Activated naive CD8-positive, alpha-beta T cell treated with anti-CD3 and anti-CD28 coated beads, Interleukin-2, amount 50 U/mL, for 24 hours (primary cell): ENCODE results near the gene DBX1.
"Not testable (repeated sequence)": the region's sequence is repeated elsewhere in the genome, so short reads cannot be mapped to it uniquely, and the experiment has no call there.

Source experiments
- ATAC-seq: fragments of 150-1000 bp; cut with Tn5 transposase; one replicate; pipeline ENCODE4 v1.10.0; 2021
- DNase-seq: peaks from one replicate; pipeline ENCODE4 v3.0.0; 2021
- H3K27ac Mint-ChIP-seq: one replicate; pipeline ENCODE4 v1.8.0; 2021; ENCODE audit warnings: mild to moderate bottlenecking, mixed read lengths
- H3K27me3 Mint-ChIP-seq: one replicate; pipeline ENCODE4 v1.8.0; 2021; ENCODE audit warnings: mixed read lengths
- H3K36me3 Mint-ChIP-seq: one replicate; pipeline ENCODE4 v1.8.0; 2021; ENCODE audit warnings: low read depth, mixed read lengths
- H3K4me1 Mint-ChIP-seq: one replicate; pipeline ENCODE4 v1.8.0; 2021; ENCODE audit warnings: mixed read lengths
- H3K4me3 Mint-ChIP-seq: one replicate; pipeline ENCODE4 v1.8.0; 2021; ENCODE audit warnings: mild to moderate bottlenecking, moderate library complexity, mixed read lengths
- H3K9me3 Mint-ChIP-seq: one replicate; pipeline ENCODE4 v1.8.0; 2021; ENCODE audit warnings: mixed read lengths

The DBX1 gene

GRCh38 chr11:20155683-20156279 is 4.5 kb downstream of the DBX1 start:
- Mint-ChIP-seq H3K9me3 (peaks cover 3% of the 10 kb centered on the region), H3K4me1 (peaks cover 21% of the 10 kb centered on the region), H3K4me3 (peak overlapping the region; percentile 60), H3K27ac (no peak overlapping the region), H3K36me3 (peaks cover 2% of the 10 kb centered on the region), H3K27me3 (peaks cover 58% of the 10 kb centered on the region)
- no peak for ATAC-seq
- no peak for DNase-seq

GRCh38 chr11:20154381-20154780 is 5.9 kb downstream of the DBX1 start:
- Mint-ChIP-seq H3K36me3 (peaks cover 2% of the 10 kb centered on the region), H3K9me3 (no peaks in the 10 kb centered on the region), H3K4me3 (no peak overlapping the region), H3K27me3 (peaks cover 48% of the 10 kb centered on the region), H3K27ac (no peak overlapping the region), H3K4me1 (peaks cover 20% of the 10 kb centered on the region)
- no peak for DNase-seq
- ATAC-seq: no peak

- no peaks in the 10 kb centered on the region for H3K4me1 Mint-ChIP-seq
- no peak for DNase-seq
- ATAC-seq: no peak
- no peaks in the 10 kb centered on the region for H3K36me3 Mint-ChIP-seq
- peaks cover 42% of the 10 kb centered on the region for H3K27me3 Mint-ChIP-seq
- no peaks in the 10 kb centered on the region for H3K9me3 Mint-ChIP-seq
- H3K27ac Mint-ChIP-seq: no peak overlapping the region
- no peak overlapping the region for H3K4me3 Mint-ChIP-seq
These were observed 21.6 kb downstream of the DBX1 start for GRCh38 chr11:20138707-20139106.

DNA sequence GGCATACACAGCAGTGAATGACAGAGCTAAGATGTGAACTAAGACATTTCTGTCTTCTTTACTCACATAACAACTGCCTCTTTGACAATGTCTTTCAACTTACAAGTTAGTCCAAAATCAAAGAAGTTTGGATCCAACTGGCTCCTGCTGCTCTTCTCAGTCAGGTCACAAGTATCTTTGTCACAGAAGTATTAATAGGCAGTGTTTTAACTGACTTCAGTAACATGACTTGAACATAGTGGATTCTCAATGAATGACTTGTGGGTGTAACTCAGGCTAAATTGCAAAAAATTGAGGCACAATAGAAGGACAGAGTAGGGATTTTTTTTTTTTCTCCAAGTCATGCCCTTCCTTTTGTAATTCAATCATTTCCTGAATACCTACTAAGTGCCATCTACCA is 22.6 kb downstream of the DBX1 start:
- Mint-ChIP-seq H3K27ac (no peak overlapping the region), H3K9me3 (no peaks in the 10 kb centered on the region), H3K36me3 (no peaks in the 10 kb centered on the region), H3K27me3 (peaks cover 48% of the 10 kb centered on the region), H3K4me3 (no peak overlapping the region), H3K4me1 (no peaks in the 10 kb centered on the region)
- no peak for ATAC-seq
- no peak for DNase-seq

GRCh38 chr11:20134991-20135736 is 25.1 kb downstream of the DBX1 start:
- Mint-ChIP-seq H3K36me3 (no peaks in the 10 kb centered on the region), H3K27ac (no peak overlapping the region), H3K9me3 (no peaks in the 10 kb centered on the region), H3K27me3 (peaks cover 45% of the 10 kb centered on the region), H3K4me1 (peaks cover 5% of the 10 kb centered on the region), H3K4me3 (no peak overlapping the region)
- DNase-seq (no peak), ATAC-seq (no peak)

DNA sequence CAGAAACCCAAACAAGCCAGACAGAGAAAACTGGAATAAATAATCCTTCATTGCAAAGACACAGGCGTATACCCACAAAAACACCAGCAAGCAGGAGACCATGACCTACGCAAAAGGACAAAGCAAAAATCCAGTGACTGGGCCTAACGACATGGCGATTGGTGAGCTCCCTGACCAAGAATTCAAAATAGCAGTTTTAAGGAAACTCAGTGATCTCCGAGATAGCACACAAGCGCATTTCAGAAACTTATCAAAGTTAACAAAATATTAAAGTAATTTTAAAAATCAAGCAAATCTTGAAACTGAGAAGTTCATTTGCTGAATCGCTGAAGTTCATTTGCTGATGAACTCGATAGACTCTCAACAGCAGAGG is 27.6 kb downstream of the DBX1 start:
- no peaks in the 10 kb centered on the region for H3K36me3 Mint-ChIP-seq
- peaks cover 5% of the 10 kb centered on the region for H3K4me1 Mint-ChIP-seq
- DNase-seq (no peak), ATAC-seq (no peak)
- peak overlapping the region; percentile 60 for H3K4me3 Mint-ChIP-seq
- no peak overlapping the region for H3K27ac Mint-ChIP-seq
- peaks cover 29% of the 10 kb centered on the region for H3K27me3 Mint-ChIP-seq
- no peaks in the 10 kb centered on the region for H3K9me3 Mint-ChIP-seq

DNA sequence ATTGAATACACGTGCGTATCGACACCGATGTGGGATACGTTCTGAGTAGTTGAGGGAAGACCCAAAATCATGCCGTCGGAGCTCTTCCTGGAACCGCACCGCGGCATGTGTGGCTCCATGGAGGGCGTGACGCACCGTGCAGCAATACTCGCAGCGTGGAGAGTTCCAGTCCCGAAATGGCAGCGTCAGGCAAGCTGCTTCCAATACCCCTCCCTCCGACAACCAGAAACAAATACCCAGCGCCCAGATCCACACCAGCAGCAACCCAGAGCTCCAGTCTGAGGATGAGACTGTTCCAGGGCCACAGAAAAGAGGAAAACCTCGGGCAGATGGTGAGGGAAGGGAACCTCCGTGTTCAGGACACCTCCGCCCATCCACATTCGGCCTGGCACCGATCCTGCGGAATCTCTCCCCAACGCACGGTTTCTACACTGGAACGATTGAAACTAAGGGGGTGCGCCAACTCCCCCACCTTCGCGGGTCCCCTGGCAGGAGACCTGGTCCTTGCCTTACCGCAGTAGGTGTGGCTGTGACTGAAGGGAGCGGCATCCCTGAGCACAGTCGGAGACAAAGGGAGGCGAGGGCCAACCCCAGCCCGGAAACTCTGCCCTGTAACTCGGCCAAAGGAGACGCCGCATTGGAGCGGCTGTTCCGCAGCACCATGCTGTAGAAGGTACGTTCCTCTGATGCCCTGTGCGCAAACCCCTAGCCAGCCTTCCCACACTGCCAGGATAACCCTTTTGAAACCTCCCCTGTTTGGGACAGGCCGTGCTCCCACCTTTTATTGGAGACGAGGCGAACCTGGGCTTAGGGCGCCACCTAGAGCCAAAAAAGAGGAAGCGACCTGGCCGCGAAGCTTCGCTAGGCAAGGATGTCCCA is 28.2 kb downstream of the DBX1 start:
- ATAC-seq: peak; percentile 57

GRCh38 chr11:20129665-20130064 is 30.6 kb downstream of the DBX1 start:
- DNase-seq: no peak
- H3K4me3 Mint-ChIP-seq: no peak overlapping the region
- peaks cover 25% of the 10 kb centered on the region for H3K27me3 Mint-ChIP-seq
- no peak for ATAC-seq
- H3K4me1 Mint-ChIP-seq: peaks cover 5% of the 10 kb centered on the region
- H3K9me3 Mint-ChIP-seq: no peaks in the 10 kb centered on the region
- H3K36me3 Mint-ChIP-seq: no peaks in the 10 kb centered on the region
- H3K27ac Mint-ChIP-seq: no peak overlapping the region

More for the DNA sequence above, 28.2 kb downstream of the DBX1 start:
- Mint-ChIP-seq H3K27me3 (peaks cover 29% of the 10 kb centered on the region), H3K4me1 (peaks cover 5% of the 10 kb centered on the region), H3K36me3 (no peaks in the 10 kb centered on the region), H3K4me3 (peak overlapping the region; percentile 60), H3K27ac (no peak overlapping the region), H3K9me3 (no peaks in the 10 kb centered on the region)
- DNase-seq: peak; percentile 51

DNA sequence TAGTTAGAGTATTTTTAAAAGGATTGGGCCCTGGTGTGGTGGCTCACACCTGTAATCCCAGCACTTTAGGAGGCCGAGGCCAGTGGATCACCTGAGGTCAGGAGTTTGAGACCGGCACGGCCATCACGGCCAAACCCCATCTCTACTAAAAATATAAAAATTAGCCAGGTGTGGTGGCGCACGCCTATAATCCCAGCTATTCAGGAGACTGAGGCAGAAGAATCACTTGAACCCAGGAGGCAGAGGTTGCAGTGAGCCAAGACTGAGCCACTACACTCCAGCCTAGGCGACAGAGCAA is 31.8 kb downstream of the DBX1 start:
- H3K27ac Mint-ChIP-seq, H3K4me3 Mint-ChIP-seq, H3K36me3 Mint-ChIP-seq, ATAC-seq, H3K9me3 Mint-ChIP-seq, DNase-seq, H3K4me1 Mint-ChIP-seq: not testable (repeated sequence)
- H3K27me3 Mint-ChIP-seq: peaks cover 17% of the 10 kb centered on the region

DNA sequence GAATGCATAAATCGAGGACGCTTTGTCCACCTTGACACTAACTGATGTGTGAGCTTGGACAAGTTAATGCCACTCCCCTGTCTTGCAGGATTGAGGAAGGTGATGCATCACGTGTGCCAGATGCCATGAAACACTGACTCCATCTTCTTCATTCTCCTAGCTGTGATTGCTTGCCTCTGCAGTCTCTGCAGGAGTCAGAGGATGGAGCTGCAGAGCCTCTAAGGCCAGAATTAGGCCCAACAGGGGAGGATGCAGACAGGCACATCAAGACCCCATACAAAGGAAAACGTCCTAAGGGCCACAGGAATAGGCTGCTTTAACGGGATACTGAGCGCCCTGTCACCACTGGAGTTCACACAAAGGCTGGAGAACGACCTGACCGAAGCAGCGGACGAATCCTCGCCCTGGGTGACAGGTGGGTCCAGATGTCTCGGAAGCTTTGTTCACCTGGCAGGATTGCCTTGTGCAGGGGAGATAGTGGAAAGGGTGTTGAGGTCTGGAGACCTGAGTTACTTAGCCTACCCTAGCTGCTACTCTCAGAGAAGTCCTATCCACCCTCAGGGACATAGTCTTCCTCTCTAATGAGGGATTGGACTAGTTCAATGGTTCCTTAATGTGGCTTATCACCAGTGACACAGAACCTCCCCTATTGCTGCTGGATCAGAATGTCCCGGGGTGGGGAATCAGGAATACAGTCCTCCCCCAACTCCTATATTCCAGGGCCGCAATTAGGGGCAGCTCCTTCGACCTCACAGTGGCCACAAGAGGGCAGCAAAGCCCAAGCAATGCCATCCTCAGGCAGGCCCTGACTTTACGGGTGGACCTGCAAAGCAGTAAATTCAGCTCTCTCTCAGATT is 32.4 kb downstream of the DBX1 start:
- Mint-ChIP-seq H3K27me3 (peaks cover 13% of the 10 kb centered on the region), H3K36me3 (no peaks in the 10 kb centered on the region), H3K9me3 (no peaks in the 10 kb centered on the region), H3K4me1 (peaks cover 5% of the 10 kb centered on the region), H3K27ac (no peak overlapping the region), H3K4me3 (no peak overlapping the region)
- ATAC-seq: peak; percentile 80
- DNase-seq: peak; percentile 81

- H3K27ac Mint-ChIP-seq: no peak overlapping the region
- no peaks in the 10 kb centered on the region for H3K36me3 Mint-ChIP-seq
- H3K4me3 Mint-ChIP-seq: no peak overlapping the region
- ATAC-seq (no peak), DNase-seq (no peak)
- no peaks in the 10 kb centered on the region for H3K9me3 Mint-ChIP-seq
- H3K4me1 Mint-ChIP-seq: peaks cover 3% of the 10 kb centered on the region
- H3K27me3 Mint-ChIP-seq: peaks cover 4% of the 10 kb centered on the region
These were observed 33.6 kb downstream of the DBX1 start for GRCh38 chr11:20126724-20127123.

DNA sequence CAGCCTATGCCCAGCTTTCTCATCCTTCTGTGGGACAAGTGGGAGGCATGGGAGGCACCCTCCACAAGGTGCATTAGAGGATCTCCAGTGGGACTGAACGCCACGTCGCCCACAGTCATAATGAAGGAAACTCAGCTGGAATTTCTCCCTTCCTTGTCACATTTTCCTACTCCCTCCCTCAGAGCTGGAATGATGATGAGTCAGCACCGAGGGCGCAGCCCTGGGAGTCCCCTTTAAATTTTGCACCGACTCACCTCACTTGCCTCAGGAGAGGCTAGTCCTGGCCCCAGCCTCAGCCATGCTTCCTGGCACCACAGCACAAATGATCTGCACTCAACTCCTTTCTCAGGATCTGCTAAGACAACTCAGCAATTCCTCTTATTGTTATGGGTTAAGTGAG is 34.3 kb downstream of the DBX1 start:
- H3K9me3 Mint-ChIP-seq: no peaks in the 10 kb centered on the region
- H3K27me3 Mint-ChIP-seq: no peaks in the 10 kb centered on the region
- H3K4me1 Mint-ChIP-seq: no peaks in the 10 kb centered on the region
- DNase-seq (no peak), ATAC-seq (no peak)
- H3K27ac Mint-ChIP-seq: no peak overlapping the region
- H3K36me3 Mint-ChIP-seq: no peaks in the 10 kb centered on the region
- no peak overlapping the region for H3K4me3 Mint-ChIP-seq

DNA sequence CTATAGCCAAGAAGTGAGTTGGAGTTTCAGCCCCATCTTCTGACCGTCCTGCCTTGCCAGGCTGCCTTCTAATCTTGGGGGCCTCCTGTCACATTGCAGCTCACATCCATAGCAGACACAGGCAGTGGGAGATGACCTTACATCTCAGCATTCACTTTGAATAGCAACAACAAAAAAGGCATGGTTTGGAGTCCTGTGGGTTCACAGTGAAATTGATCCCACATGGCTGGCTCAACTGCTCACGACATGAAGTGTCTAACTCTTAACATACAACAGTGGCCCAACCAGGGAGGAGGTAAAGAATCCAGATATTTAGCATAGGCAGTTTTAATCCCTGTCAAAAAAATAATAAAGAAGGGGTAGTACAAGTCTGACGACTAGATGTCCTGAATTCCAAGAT is 38.1 kb downstream of the DBX1 start:
- Mint-ChIP-seq H3K9me3 (no peaks in the 10 kb centered on the region), H3K4me1 (no peaks in the 10 kb centered on the region), H3K36me3 (no peaks in the 10 kb centered on the region), H3K27ac (no peak overlapping the region), H3K4me3 (no peak overlapping the region), H3K27me3 (peaks cover 3% of the 10 kb centered on the region)
- ATAC-seq: no peak
- no peak for DNase-seq

GRCh38 chr11:20120134-20120925 is 39.9 kb downstream of the DBX1 start:
- no peaks in the 10 kb centered on the region for H3K36me3 Mint-ChIP-seq
- DNase-seq (no peak), ATAC-seq (no peak)

More at GRCh38 chr11:20120134-20120925, 39.9 kb downstream of the DBX1 start:
- H3K4me1 Mint-ChIP-seq: no peaks in the 10 kb centered on the region
- H3K4me3 Mint-ChIP-seq: no peak overlapping the region
- peaks cover 3% of the 10 kb centered on the region for H3K27me3 Mint-ChIP-seq
- no peaks in the 10 kb centered on the region for H3K9me3 Mint-ChIP-seq
- H3K27ac Mint-ChIP-seq: no peak overlapping the region
